ENCODE data around the gene FAM163B.
A peak's percentile ranks its signal among the peaks of the same experiment; 100 is the strongest.

The FAM163B gene

DNA sequence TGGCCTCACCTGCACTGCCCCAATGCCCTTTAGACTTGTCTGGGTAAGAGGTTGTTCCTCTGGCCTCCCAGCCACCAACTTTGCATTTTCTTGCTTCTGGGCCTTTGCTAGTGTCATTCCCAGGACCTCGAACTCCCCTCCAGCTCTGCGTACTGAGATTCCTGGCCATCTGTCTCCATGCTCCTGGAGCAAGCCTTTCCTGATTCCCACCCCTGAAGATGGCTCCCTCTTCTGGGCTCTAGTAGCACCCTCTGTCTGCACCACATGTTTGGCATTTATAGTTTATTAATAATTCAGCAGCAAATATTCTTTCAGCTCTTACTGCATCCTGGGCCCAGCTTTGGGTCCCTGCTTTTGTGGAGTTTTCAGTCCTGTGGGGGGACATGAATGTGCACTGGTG, 14.9 kb downstream of the FAM163B start:
- DNase-seq, result no peak

DNA sequence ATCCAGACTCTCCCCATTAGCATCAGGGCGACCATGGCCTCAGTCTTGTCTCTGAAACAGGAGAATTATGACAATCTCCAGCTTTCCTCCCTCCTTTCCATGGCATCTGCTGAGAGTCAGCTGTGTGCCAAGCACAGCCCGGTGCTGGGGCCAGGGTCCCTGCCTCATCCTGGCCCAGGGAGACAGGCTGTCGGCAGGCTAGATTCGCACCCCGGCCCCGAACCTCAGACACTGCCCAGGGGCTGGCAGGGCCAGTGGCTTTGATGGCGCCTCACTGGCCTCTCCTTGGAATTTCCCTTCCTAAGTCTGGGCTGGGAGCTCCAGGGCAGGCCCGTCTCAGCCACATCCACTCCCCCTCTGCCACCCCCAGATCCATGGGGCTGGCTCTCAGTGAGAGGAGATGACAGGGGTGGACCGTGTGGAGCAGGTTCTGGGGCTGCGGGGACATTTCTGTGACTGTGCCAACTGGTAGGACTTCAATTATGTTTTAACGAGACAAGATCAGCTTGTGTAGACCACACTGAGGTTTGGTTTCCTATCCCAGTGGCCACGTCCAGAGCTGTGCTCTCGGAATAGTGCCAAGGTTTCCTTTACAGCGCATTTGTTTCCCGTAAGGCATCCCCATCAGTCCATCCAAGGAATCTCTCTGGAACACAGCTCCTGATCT, 15.5 kb downstream of the FAM163B start:
- no peak for DNase-seq

DNA sequence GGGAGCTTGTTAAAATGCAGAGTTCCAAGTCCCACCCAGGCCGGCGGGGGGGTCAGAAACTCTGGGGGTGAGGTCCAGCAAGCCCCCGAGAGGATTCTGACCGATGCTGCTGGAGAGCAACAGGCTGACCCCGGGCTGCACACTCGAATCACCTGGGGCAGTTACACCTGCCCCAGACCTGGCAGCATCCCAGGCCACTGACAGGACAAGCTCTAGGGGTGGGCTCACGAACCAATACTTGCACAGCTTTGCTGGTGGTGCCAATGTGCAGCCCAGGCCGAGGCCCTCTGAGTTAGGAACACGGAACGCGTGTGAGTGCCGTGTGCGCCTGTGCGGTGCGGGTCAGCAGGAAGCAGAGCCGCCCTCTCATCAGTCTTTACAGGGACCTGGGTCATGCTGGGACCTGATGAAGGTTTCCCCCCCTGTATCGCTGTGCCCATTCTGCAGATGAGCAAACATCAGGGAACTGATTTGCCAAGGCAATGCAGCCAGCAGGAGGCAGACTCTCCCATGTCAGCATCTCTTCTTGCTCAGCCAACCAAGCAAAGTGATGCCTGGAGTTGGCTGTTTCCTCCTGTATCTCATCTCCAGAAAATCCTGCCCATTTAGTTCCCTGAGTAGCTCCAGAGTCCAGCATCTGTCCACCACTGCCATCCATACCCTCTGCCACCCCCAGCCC, 16.3 kb downstream of the FAM163B start:
- no peak for DNase-seq

DNA sequence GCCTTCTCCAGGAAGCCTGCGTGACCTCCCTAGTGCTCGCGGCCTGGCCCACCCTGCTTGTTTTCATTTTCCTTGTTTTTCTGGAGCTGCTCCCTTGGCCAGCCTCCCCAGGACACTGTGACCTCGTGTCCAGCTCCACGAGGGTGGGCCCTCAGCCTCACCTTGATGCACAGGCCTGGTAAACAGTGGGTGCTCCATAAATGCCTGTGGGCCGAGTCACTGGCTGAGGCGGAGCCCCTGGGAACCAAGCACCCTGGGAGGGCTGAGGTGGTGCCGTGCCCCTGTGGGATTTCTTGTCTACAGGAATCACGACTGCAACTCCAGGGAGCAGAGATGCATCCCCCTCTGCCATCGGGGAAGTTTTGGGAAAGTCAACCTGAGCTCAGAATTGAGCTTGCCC, 17.2 kb downstream of the FAM163B start:
- DNase-seq, result no peak

DNA sequence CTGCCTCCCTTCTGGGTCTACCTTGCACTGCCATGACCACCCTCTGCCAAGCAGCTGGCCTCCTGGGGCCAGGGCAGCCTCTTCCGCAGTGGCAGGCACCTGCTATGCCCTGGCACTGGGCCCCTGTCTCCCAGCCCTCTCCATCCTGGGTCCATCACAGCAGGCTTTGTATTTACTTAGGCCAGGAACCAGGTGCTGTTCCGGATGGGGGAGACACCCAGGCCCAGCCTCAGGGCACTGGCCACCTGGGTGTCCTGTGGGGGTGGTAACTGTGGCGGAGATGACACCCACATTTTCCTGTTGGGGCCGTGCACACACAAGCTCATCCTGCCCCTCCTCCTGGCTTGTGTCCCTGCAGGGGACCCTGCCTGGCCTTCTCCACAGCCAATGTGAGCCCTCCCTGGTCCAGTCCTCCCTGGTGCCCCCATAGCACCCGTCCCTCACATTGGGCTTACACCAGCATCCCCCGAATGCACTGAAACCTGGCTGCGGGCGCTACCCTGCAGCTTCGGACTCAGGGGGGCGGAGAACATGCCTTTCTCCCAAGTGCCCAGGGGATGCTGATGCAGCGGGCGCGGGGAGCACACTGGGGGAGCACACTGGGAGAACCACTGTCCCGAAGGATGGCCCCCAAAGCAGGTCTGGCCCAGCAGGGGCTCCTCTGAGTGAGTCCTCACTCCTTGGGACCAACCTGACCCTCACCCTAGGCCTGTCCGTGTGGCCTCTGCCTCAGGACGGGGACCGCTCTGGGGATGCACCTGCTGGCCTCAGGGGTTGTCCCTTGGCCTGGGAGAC, 17.9 kb downstream of the FAM163B start:
- no peak for DNase-seq

DNA sequence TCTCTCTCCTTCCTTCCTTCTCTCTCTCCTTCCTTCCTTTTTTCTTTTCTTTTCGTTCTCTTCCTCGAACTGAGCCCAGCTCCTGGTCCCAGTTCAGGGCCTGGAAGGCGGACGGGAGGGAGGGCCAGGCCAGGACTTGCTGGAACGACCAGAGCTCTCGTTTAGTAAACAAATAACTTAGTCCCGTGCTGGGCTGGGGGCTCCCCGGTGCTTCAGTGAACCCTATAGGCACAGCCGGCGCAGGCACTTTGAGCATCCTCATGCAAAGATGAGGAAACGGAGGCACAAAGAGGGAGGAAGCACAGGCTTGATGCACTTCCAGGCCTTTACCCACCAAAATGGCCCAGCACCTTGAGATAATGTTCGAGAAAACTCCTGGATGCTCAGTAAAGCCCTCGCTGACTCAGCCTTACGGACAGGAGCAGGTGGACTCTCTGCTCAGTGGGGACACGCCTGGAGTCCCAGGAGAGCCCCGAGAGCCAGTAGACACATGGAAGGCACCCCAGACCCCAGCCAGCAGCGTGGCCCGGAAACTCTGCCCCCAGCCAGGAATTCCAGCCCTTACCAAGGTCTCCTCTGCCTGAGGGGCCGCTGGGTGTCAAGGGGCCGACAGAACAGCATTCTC, 18.8 kb downstream of the FAM163B start:
- DNase-seq, result no peak

DNA sequence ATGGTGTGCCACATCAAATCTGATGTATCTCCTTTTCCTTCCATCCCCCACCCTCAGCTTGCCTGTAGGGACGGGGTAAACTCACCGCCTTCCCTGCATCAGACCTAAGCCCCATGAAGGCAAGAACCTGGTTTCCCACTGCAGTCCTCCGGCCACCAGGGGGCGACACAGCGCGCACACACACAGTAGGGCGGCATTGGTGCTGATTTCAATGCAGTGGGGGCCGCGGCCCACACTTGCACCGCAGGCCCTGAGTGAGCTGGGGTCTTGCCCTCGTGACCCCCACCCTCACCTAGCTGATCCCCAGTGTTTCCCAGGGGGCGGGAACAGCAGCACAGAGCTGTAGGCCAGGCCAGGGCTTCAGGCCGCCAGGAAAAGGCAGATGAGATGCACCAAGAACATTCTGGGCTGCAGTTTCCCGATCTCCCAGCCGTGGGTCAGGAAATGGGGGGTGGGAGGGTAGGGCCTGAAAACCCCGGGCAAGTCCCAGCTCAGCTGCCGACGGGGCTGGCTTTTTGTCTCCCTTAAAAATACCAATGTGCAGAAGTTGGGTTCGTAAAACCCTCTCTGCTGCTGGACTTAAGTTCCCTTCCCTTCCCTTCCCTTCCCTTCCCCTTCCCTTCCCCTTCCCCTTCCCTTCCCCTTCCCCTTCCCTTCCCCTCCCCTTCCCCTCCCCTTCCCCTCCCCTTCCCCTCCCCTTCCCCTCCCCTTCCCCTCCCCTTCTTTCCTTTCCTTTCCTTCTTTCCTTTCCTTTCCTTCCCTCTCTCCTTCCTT, 19.5 kb downstream of the FAM163B start:
- DNase-seq, result no peak

DNA sequence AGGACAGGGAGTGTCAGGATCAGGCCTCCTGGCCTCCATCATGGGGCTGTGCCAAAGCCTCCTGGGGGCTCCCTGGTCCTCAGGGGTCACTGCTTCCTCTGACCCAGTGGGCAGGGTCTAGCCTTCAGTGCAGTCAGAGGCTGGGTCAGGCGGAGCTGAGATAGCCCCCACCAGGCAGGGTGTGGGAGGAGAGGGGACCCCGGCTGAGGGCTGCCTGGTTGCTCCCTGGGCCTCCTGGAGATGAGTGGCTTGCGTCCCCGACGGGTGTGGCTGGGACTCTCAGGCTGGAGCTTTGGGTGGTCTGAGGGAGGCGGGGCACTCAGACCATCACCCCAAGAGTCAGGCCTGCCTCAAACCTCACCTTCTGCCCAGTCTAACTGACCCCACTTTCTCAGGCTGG, 21.7 kb downstream of the FAM163B start:
- no peak for DNase-seq

DNA sequence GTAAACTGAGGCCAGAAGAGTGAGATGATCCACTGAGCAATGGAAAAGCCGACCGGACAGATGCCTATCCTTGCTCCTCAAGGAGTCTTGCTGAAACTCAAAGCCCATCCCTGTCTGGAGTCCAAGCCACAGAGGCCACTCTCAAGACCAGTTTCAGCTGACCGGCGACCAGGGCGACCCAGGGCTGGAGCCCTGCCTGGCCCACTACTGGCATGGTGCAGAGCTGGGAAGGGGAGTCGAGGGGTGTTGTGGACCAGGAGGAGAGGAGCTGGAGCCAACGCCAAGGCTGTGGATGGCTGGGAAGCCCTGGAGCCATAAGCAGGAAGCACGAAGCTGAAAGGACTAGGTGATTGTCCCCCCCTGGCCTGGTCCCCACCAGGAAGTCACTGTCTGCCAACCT, 22.1 kb downstream of the FAM163B start:
- no peak for DNase-seq

DNA sequence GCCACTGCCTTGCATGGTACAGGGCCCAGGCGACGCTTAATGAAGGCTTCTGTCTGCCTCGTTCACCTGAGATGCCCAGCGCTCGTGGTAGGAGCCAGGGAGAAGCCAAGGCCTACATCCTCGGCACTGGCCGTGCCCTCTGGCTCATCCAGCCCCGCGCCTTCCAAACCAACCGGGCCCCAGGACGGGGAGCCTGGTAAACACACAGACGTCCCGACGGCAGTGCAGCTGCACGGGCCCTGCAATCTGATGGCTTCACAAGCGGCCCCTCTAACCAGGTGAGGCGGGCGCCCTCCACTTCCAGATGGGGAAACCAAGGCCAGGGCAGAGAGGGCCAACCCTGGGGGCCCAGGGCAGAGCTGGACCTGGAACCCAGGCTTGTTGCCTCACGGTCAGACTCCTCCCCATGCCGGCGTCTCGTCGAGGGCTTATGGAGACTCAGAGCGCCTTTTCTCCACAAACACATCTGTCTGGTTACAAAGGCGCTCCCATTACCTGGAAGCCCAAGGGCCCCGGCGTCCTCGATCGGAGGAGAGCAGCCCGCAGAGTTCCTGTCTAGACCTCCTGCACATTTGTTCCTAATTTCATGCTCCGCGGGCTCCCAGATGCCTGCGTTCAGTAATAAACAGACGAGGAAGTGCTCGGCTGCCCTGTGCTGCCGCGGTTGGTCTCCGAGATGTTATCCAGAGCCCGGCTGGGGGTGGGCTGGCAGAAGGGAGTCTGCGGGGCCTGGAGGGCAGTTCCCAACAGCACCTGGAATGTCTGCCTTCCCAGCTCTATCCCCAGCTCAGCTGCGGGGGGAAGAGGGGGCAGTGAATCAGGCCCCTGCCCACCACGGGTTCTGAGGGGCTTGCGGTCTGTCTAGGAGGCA, 23.5 kb downstream of the FAM163B start:
- DNase-seq, result no peak

DNA sequence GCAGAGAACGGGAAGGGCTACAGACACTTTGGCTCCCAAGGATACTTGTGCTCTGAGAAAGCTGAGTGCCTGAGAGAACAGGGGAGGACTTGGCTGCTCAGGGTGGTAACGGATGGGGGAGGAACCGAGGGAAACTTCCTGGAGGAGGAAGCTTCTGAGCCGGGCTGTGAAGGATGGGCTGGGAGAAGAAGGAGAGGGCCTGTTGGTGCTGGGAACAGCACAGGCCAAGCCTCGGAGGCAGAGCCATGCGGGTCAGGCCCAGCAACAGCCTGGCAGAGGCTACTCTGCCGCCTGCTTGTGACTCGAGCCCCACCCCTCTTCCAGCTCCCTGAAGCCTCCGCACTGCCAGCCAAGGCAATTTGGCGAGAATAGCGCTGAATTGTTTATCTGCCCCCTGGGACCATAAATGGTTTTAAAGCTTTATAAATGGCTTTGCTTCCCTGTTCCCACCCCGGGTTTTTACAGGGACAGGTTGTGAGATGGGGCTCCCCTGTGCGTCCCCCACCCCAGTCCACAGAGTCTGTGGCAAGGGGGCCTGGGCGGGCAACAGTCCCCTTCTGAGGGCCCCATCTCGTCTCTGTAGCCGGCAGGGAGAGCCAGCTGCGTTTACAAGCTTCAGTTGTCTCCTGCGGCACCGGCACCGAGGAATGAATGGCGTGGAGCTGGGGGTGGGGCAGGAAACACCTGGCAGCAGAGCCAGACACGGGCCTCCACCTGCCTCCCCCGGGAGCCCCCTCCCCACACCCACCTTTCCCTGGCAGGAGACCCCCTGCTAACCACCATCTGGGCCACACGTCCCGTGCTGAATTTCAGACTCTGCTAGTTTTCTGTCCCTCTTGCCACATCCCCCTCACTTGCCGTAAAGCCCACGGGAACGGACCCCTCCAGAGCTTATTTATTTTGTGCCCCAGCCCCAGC, 24.4 kb downstream of the FAM163B start:
- peak; percentile 89 for DNase-seq

DNA sequence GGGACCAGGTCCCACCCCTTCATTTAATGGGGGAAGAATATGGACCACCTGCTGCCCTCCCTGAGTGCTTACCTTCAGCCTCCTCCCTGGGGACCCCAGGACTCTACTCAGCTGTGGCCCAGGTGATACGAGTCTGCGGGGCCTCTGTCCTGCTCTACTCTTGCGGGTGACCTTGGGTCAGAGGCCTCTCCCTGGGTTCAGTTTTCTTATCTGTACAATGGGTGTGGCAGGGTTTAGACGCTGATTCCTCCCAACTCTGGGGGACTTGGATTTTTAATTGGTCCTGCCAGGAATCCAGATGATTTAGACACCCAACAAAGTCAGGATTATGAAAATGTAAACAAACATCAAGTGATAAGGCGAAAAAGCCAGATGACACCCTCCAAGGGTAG, 25.0 kb downstream of the FAM163B start:
- DNase-seq, result no peak

DNA sequence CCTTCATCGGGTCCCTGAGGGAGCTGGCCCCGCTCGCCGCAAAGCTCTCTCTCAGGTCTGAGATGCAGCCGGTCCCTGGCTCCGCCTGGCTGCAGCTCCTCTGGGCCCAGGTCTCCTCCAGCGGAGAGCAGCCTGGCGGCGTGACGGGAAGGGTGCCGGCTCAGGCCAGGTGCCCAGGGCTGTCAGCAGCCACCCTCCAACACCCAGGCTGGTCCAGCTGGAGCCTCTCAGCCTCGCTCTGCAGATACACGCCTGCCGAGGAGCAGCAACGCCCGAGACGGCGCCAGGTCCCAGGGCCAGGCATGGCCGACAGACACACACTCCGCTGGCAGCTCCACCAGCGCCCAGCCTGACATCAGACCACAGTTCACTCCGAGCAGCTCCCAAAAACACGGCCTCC, 25.6 kb downstream of the FAM163B start:
- no peak for DNase-seq

DNA sequence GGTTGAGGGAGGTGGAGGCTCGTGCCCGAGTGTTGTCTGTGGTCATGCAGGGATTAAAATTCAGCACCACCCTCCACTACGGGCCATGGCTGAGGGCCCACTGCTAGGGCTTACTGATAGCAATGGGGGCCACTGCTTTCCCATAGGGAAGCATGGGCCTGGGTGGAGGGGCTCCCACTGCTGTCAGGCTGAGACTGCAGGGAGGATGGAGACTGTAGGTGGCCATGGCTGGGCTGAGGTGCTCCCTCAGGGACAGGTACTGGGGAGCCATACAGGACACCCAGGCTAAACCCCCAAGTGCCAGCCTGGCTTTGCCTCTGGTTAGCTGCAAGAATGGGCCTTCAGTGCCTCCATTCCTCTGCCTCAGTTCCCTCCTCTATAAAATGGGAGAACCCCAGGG, 26.1 kb downstream of the FAM163B start:
- no peak for DNase-seq

DNA sequence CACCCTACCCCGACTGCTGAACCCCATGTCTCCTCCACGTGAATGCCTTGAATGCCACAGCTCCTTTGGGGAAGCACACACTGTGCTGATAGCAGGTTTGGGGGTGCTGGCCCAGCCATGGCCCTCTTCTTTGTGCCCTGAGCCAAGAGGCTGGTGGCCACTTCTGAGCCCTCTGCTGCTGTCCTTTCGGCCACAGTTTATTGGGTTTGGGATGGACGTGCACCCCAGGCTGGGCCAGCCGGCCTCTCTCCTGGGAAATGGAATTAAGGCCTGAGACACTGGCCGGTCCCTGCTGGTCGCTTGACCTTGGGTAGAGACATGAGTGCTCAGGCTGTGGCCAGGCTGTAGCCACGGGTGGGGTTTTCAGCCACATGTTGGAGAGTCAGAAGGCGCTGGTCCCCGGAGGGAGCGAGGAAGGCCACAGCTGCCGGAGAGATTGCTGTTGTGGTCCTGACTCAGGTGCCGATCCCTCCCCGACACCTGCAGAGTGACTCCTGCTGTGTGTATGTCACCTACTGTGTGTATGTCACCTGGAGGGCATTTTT, 26.6 kb downstream of the FAM163B start:
- DNase-seq, result no peak

DNA sequence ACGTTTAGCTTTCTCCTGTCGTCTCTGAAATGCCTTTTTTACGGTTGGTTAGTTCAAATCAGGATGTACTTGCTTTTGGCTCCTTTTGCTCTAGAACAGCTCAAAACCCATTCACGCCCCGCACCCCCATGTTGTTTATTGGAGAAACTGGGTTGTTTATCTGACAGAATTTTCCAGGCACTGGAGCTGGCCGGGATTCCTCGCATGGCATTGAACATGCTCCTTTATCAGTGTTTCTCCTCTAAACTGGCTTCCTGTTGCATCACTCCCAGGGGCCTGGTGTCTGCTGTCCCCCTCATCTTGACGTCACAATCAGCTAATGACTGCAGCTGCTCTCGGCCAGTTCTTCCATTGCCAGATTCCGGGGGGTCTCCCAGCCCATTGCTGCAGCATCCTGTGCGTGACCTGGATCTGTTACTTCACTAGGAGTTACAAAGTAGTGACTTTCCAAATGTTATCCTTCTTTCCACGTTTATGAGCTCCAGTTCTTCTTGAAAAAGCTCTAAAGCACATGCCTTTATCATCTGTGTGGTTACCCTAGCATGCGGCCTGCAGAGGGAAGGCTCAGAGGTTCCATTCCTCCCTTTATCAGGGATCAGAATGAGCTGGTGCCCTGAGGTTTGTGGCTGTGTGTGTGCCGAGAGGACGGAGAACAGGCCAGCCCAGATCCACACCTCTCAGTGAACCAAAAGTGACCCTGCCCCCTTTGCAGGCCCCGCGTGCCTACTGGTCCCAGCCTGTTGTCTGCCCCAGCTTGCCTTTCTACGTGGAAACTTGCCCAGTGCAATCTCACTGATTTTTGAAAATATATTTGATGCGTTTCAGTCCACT, 27.5 kb downstream of the FAM163B start:
- DNase-seq, result no peak

DNA sequence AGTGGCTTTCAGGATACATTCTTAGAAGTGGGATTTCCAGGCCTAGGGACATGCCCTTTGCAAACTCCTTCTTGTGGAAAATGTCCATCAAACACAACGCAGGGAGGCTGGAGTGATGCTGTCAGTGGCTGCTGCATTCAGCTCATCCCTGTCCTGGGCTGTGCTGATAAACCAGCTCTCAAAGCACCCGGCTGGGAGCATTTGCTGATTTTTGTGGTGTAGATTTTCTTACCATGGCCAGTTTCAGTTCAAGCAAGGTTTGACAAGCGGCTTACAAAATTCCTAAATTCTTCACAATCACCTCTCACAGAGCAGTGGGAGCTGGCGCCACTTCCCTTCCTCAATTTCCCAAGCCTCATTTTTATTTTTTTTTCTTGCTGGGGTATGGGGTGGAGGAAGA, 28.2 kb downstream of the FAM163B start:
- no peak for DNase-seq

DNA sequence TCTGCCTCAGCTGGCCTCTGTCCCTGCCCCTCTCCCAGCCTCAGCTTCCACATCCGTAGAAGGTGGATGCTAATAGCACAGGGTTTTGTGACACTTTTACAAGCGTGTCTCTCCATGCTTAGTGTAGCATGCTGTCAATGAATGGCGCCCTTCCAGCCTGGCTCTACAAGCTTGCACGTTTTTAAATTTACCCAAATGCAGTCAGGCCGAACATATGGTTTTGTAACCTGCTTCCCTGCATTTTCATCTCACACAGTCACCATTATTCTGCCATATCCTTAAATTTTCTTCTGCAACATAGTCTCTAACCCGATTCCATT, 28.8 kb downstream of the FAM163B start:
- no peak for DNase-seq

DNA sequence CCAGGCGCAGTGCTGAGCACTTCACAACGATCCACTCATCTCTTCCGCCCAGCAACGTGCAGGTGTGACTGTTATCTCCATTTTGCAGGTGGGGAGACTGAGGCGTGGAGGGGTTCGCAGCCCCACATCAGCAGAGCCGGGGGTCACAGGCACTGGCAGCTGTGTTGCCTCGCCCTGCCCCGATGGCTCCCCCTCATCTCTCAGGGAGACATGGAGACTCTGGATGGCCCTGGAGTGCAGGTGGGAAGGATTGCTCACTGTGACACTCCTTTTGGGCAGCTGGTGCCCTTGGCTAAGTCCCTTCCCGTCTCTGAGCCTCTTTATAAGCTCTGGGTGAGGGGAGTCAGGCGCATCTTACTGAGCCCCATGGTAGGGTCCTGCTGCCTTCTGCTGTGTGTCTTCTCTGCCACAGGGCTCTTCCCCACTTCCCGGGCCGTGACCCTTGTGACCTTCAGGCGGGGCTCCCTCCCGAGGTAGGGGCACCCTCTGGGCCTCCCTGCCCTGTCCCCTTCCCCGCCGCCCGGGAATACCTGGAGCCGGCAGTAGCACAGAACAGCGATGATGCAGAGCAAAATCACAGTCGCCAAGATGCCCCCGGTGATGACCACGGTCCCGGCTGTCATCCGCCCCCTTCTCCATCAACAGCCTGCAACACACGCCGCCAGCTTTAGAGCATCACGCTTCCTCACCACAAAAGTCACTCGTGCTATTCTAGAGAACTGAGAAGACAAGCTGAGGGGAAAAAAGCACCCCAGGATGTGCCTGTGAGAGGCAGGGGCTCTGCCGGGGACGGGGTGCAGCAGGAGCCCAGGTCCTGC, 29.4 kb downstream of the FAM163B start:
- no peak for DNase-seq

Data from NCI-H1417 treated with DMSO at 0.1 percent for 48 hours (cell line).